Thyroid gland (tissue), 4 donors: ENCODE data around the gene NUP188. TPM values are rescaled to one million over a fixed set of nuclear protein-coding genes. Genes with fewer than 3 reads are reported as not detected.
A peak's percentile ranks its signal among the peaks of the same experiment; 100 is the strongest.

Experiments used
- DNase-seq, 2 donors: peaks; one replicate each; pipeline ENCODE4 v3.0.0-alpha.2; 2019
- H3K27ac ChIP-seq, 3 donors: fragments of 200-600 bp; sonication (generic); 1 replicate in 2 of 3; 2 replicates in 1 of 3; pipeline ENCODE4 v1.5.1; 2016 to 2019; ENCODE audit warnings: mild to moderate bottlenecking in 1 of 3, moderate library complexity in 1 of 3
- H3K27me3 ChIP-seq: fragments of 200-600 bp; sonication (generic); one replicate; pipeline ENCODE4 v1.5.1; 2019
- H3K36me3 ChIP-seq, 2 donors: fragments of 200-600 bp; sonication (generic); one replicate each; pipeline ENCODE4 v1.5.1; 2016 to 2019
- H3K4me1 ChIP-seq, 2 donors: fragments of 200-600 bp; sonication (generic); one replicate each; pipeline ENCODE4 v1.5.1; 2017 to 2019
- H3K4me3 ChIP-seq, 3 donors: fragments of 200-600 bp; sonication (generic); replicated peaks in 1 of 3; 1 replicate in 2 of 3; 2 replicates in 1 of 3; pipeline ENCODE4 v1.5.1; 2016; ENCODE audit warnings: mild to moderate bottlenecking in 1 of 3
- H3K9me3 ChIP-seq: fragments of 200-600 bp; sonication (generic); one replicate; pipeline ENCODE4 v1.5.1; 2017
- CTCF ChIP-seq, 6 experiments: fragments of 200-600 bp in 3 of 6; fragments of 450-650 bp in 3 of 6; sonication (generic) in 3 of 6; IDR thresholded peaks; one replicate each; pipeline ENCODE4 v1.5.1; 2016 to 2019; ENCODE audit warnings: antibody characterized with exemption in 6 of 6, mild to moderate bottlenecking in 2 of 6, inconsistent platforms in 1 of 6, moderate library complexity in 1 of 6
- POLR2A ChIP-seq, 2 donors: fragments of 450-650 bp; IDR thresholded peaks; one replicate each; pipeline ENCODE4 v1.6.1; 2017; ENCODE audit warnings: antibody characterized with exemption in 2 of 2, mild to moderate bottlenecking in 2 of 2, moderate library complexity in 1 of 2
- WGBS, 2 donors: methylation state at CpG; one replicate each; pipeline ENCODE4 v1.1.5; 2017; 5-methylcytosine and 5-hydroxymethylcytosine counted together
- intact Hi-C: fragments of 100-400 bp; cut with DNase I; formaldehyde crosslinking; loops from one replicate; pipeline ENCODE4 v1.15.1; 2023
- total RNA-seq, 4 donors: library from RNA; depleted of rRNA; stranded (reverse); fragments of >200 nt; gene quantifications; one replicate each; pipeline ENCODE4 v1.2.3, GENCODE V29; 2016

NUP188 gene
- 10 to 100 TPM; 27.1 to 78.2 (median 35.8) TPM for total RNA-seq

- no peak for TF ChIP-seq CTCF (IDR thresholded peaks at IDR 0.05)
- peak; percentile 68 to 97 for TF ChIP-seq POLR2A (IDR thresholded peaks at IDR 0.05)
- no peaks in the 10 kb centered on the region for H3K36me3 ChIP-seq
- 1% methylated on average over 28 to 57 of the region's 86 CpGs for WGBS, 2 donors
Observed at GRCh38 chr9:128947527-128948301, at the start of gene NUP188, which contains the start of gene DOLK. NUP188 (plus strand) TSS chr9:128947699; CDS start chr9:128947720, 21 bp downstream. DOLK (minus strand) TSS chr9:128947603; CDS start chr9:128947303, 300 bp downstream.

DNA sequence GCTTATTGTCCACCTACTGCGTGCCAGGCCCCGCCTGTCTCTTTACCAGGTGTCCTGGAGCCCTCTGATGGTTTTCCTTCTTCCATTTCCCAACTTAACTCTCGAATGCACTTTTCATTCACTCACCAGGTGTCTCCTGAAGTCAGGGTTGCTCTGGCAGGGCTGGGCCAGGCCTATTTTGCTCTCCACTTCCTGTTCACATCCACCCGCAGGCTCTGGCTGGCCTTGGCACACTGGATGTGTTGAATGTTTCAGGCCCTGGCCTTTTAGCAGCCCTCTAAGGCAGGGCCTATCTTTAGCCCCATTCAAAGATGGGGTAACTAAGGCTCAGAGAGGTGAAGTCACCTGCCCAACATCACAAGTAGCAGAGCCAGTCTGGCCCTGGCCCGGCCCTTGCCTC, 49.1 kb upstream of the NUP188 start:
- intact Hi-C loops: no loop called here
- 80 to 85% methylated on average over 4 to 5 of the region's 5 CpGs for WGBS, 2 donors
- peaks cover 0 to 33% of the 10 kb centered on the region in 2 donors for H3K4me1 ChIP-seq
- H3K27me3 ChIP-seq: no peaks in the 10 kb centered on the region
- H3K27ac ChIP-seq: no peak overlapping the region
- H3K36me3 ChIP-seq: peaks cover 8 to 18% of the 10 kb centered on the region in 2 donors
- DNase-seq: no peak
- TF ChIP-seq POLR2A (IDR thresholded peaks at IDR 0.05): no peak
- H3K9me3 ChIP-seq: no peaks in the 10 kb centered on the region
- no peak overlapping the region for H3K4me3 ChIP-seq

More at GRCh38 chr9:128947527-128948301, at the start of gene NUP188, which contains the start of gene DOLK:
- peak within 1 kb of the TSS; percentile 57 to 78 (median 69) for H3K4me3 ChIP-seq
- H3K4me1 ChIP-seq: peaks cover 11 to 19% of the 10 kb centered on the region in 2 donors
- DNase-seq: peak; percentile 95 to 96
- peak within 1 kb of the TSS; percentile 57 to 90 (median 84) for H3K27ac ChIP-seq
- no peaks in the 10 kb centered on the region for H3K27me3 ChIP-seq
- intact Hi-C loops: no loop called here
- H3K9me3 ChIP-seq: no peaks in the 10 kb centered on the region

GRCh38 chr9:128898845-128899565, 48.5 kb upstream of the NUP188 start:
- no peaks in the 10 kb centered on the region for H3K9me3 ChIP-seq
- intact Hi-C loops: no loop called here
- H3K4me3 ChIP-seq: no peak overlapping the region
- DNase-seq: no peak
- 80 to 87% methylated on average over 4 to 18 of the region's 18 CpGs for WGBS, 2 donors
- peaks cover 0 to 30% of the 10 kb centered on the region in 2 donors for H3K4me1 ChIP-seq
- TF ChIP-seq CTCF (IDR thresholded peaks at IDR 0.05): no peak
- no peak for TF ChIP-seq POLR2A (IDR thresholded peaks at IDR 0.05)
- H3K27me3 ChIP-seq: no peaks in the 10 kb centered on the region
- peaks cover 2 to 12% of the 10 kb centered on the region in 2 donors for H3K36me3 ChIP-seq
- H3K27ac ChIP-seq: peak overlapping the region in 2 of 3 donors; percentile 8 to 28

- peaks cover 2 to 11% of the 10 kb centered on the region in 2 donors for H3K36me3 ChIP-seq
- H3K4me1 ChIP-seq: peaks cover 0 to 30% of the 10 kb centered on the region in 2 donors
- no peak for DNase-seq
- H3K4me3 ChIP-seq: no peak overlapping the region
- H3K9me3 ChIP-seq: no peaks in the 10 kb centered on the region
- H3K27me3 ChIP-seq: no peaks in the 10 kb centered on the region
- intact Hi-C loops: no loop called here
- peak overlapping the region in 2 of 3 donors; percentile 13 to 28 for H3K27ac ChIP-seq
- WGBS, 2 donors: 71% methylated on average over 8 of the region's 8 CpGs
- TF ChIP-seq CTCF (IDR thresholded peaks at IDR 0.05): no peak
- no peak for TF ChIP-seq POLR2A (IDR thresholded peaks at IDR 0.05)
Observed at GRCh38 chr9:128899566-128900322, 47.8 kb upstream of the NUP188 start.

GRCh38 chr9:128901379-128901778, 46.1 kb upstream of the NUP188 start:
- no peak for DNase-seq
- Histone ChIP-seq H3K27ac (peak overlapping the region in 2 of 3 donors; percentile 29 to 71), H3K36me3 (peaks cover 2 to 11% of the 10 kb centered on the region in 2 donors), H3K4me3 (no peak overlapping the region), H3K27me3 (no peaks in the 10 kb centered on the region), H3K9me3 (no peaks in the 10 kb centered on the region), H3K4me1 (peaks cover 0 to 30% of the 10 kb centered on the region in 2 donors)
- TF ChIP-seq POLR2A (IDR thresholded peaks at IDR 0.05): no peak
- no peak for TF ChIP-seq CTCF (IDR thresholded peaks at IDR 0.05)
- intact Hi-C loops: no loop called here
- WGBS, 2 donors: 80 to 90% methylated on average over 7 of the region's 7 CpGs
